WTC11 (cell line): Measurements from ENCODE around the gene ZMYND8. TPM values are rescaled to one million over a fixed set of nuclear protein-coding genes. Genes with fewer than 3 reads are reported as not detected.

Experiments
- ATAC-seq: fragments of 200-7000 bp; cut with Tn5 transposase; 2 replicates; pipeline ENCODE4 v1.10.0; 2021; ENCODE audit warnings: mild to moderate bottlenecking, moderate library complexity
- CTCF ChIA-PET: fragments of 300-600 bp; sonication (Branson Sonifier 250); formaldehyde crosslinking; loops from one replicate; lab custom pipeline; 2021; ENCODE audit warnings: antibody characterized with exemption; lab: Charles Lee
- POLR2A ChIA-PET: fragments of 350-600 bp; sonication (Branson Sonifier 250); formaldehyde crosslinking; loops from one replicate; lab custom pipeline; 2021; ENCODE audit warnings: antibody characterized with exemption; lab: Charles Lee
- DNase-seq: peaks from one replicate; pipeline ENCODE4 v3.0.0; 2021; ENCODE audit warnings: low spot score
- H3K27ac Mint-ChIP-seq: 2 replicates; pipeline ENCODE4 v1.8.0; 2021; ENCODE audit warnings: mixed read lengths
- H3K27me3 Mint-ChIP-seq: 2 replicates; pipeline ENCODE4 v1.8.0; 2021; ENCODE audit warnings: low read depth, mild to moderate bottlenecking, moderate library complexity, mixed read lengths
- H3K36me3 Mint-ChIP-seq: 2 replicates; pipeline ENCODE4 v1.8.0; 2021; ENCODE audit warnings: mixed read lengths
- H3K4me1 Mint-ChIP-seq: 2 replicates; pipeline ENCODE4 v1.8.0; 2022; ENCODE audit warnings: mixed read lengths
- H3K4me3 Mint-ChIP-seq: 2 replicates; pipeline ENCODE4 v1.8.0; 2021; ENCODE audit warnings: mild to moderate bottlenecking, moderate library complexity, mixed read lengths
- H3K9me3 Mint-ChIP-seq: 2 replicates; pipeline ENCODE4 v1.8.0; 2021; ENCODE audit warnings: mixed read lengths
- E2F4 ChIP-seq: sonication (generic); formaldehyde crosslinking; IDR thresholded peaks from 2 replicates; pipeline ENCODE4 v1.8.1; 2022; ENCODE audit warnings: low read depth, mild to moderate bottlenecking, moderate library complexity, missing genetic modification reagents, borderline replicate concordance
- FOXP1 ChIP-seq: sonication (generic); formaldehyde crosslinking; IDR thresholded peaks from 2 replicates; pipeline ENCODE4 v1.8.0; 2022; ENCODE audit warnings: missing genetic modification reagents, mild to moderate bottlenecking, moderate library complexity, borderline replicate concordance
- GRHL2 ChIP-seq: fragments of 250-450 bp; sonication (Bioruptor Pico); IDR thresholded peaks from 2 replicates; pipeline ENCODE4 v1.8.0; 2022; ENCODE audit warnings: mild to moderate bottlenecking, moderate library complexity; ENCODE audit not compliant: insufficient replicate concordance, severe bottlenecking
- JUN ChIP-seq: sonication (generic); formaldehyde crosslinking; IDR thresholded peaks from 2 replicates; pipeline ENCODE4 v1.8.0; 2023; ENCODE audit warnings: mild to moderate bottlenecking, missing genetic modification reagents
- NFYB ChIP-seq: sonication (generic); formaldehyde crosslinking; conservative IDR thresholded peaks from 2 replicates; pipeline ENCODE4 v1.8.0; 2022; ENCODE audit warnings: low read depth, missing genetic modification reagents
- NR2C2 ChIP-seq: sonication (generic); formaldehyde crosslinking; IDR thresholded peaks from 2 replicates; pipeline ENCODE4 v1.8.0; 2022; ENCODE audit warnings: mild to moderate bottlenecking, missing genetic modification reagents
- RELA ChIP-seq: sonication (generic); formaldehyde crosslinking; IDR thresholded peaks from 2 replicates; pipeline ENCODE4 v1.8.1; 2022; ENCODE audit warnings: missing genetic modification reagents, mild to moderate bottlenecking, borderline replicate concordance
- SMAD3 ChIP-seq: sonication (generic); formaldehyde crosslinking; IDR thresholded peaks from 2 replicates; pipeline ENCODE4 v1.8.0; 2022; ENCODE audit warnings: missing genetic modification reagents, mild to moderate bottlenecking, borderline replicate concordance
- SP1 ChIP-seq: sonication (generic); formaldehyde crosslinking; conservative IDR thresholded peaks from 2 replicates; pipeline ENCODE4 v1.8.1; 2022; ENCODE audit warnings: missing genetic modification reagents
- USF2 ChIP-seq: sonication (generic); formaldehyde crosslinking; IDR thresholded peaks from 2 replicates; pipeline ENCODE4 v1.8.1; 2023; ENCODE audit warnings: mild to moderate bottlenecking, missing genetic modification reagents, moderate library complexity
- ZNF396 ChIP-seq: fragments of 250-450 bp; sonication (Bioruptor Pico); IDR thresholded peaks from 2 replicates; pipeline ENCODE4 v1.8.0; 2021; ENCODE audit warnings: mild to moderate bottlenecking, moderate library complexity, borderline replicate concordance
- ZNF423 ChIP-seq: fragments of 250-450 bp; sonication (Bioruptor Pico); IDR thresholded peaks from 2 replicates; pipeline ENCODE4 v2.1.2; 2022; ENCODE audit warnings: mild to moderate bottlenecking, moderate library complexity
- total RNA-seq: library from RNA; stranded (reverse); gene quantifications from 3 replicates; pipeline ENCODE4 v1.2.3, GENCODE V29; 2021
- TF ChIP-seq, protein P1 (sequence below): sonication (generic); formaldehyde crosslinking; IDR thresholded peaks from 2 replicates; pipeline ENCODE4 v1.8.1; 2023; ENCODE audit warnings: mild to moderate bottlenecking, missing genetic modification reagents
- TF ChIP-seq, protein P2 (sequence below): fragments of 200-600 bp; IDR thresholded peaks from 2 replicates; pipeline ENCODE4 v1.8.0; 2022; ENCODE audit warnings: antibody characterized with exemption
- TF ChIP-seq, protein P3 (sequence below): sonication (generic); formaldehyde crosslinking; IDR thresholded peaks from 2 replicates; pipeline ENCODE4 v1.8.1; 2023; ENCODE audit warnings: mild to moderate bottlenecking, missing genetic modification reagents, moderate library complexity
- TF ChIP-seq, protein P4 (sequence below): sonication (generic); formaldehyde crosslinking; IDR thresholded peaks from 2 replicates; pipeline ENCODE4 v1.8.1; 2022; ENCODE audit warnings: mild to moderate bottlenecking, moderate library complexity, missing genetic modification reagents
- TF ChIP-seq, protein P5 (sequence below): sonication (generic); formaldehyde crosslinking; IDR thresholded peaks from 2 replicates; pipeline ENCODE4 v1.8.1; 2022; ENCODE audit warnings: missing genetic modification reagents, borderline replicate concordance
- TF ChIP-seq, protein P6 (sequence below): sonication (generic); formaldehyde crosslinking; IDR thresholded peaks from 2 replicates; pipeline ENCODE4 v1.8.0; 2022; ENCODE audit warnings: mild to moderate bottlenecking, missing genetic modification reagents
- TF ChIP-seq, protein P7 (sequence below): sonication (generic); formaldehyde crosslinking; IDR thresholded peaks from 2 replicates; pipeline ENCODE4 v1.8.0; 2022; ENCODE audit warnings: mild to moderate bottlenecking, missing genetic modification reagents

ZMYND8 gene
- total RNA-seq, 1 experiment from 2014 or later: 114 TPM

GRCh38 chr20:47235853-47236638, 120.5 kb downstream of the ZMYND8 start:
- H3K4me3 Mint-ChIP-seq: no peak overlapping the region
- peaks cover 68% of the 10 kb centered on the region for H3K36me3 Mint-ChIP-seq
- H3K27ac Mint-ChIP-seq: peak overlapping the region; percentile 47; the same call in 1 of the 2 replicates
- no peaks in the 10 kb centered on the region for H3K27me3 Mint-ChIP-seq
- ChIA-PET POLR2A (no interaction called here), CTCF (interaction anchor here (1.0 kb wide), 1 partner anchor 148 kb away, joined by 5 read pairs; no protein-coding TSS in a partner anchor)
- no peaks in the 10 kb centered on the region for H3K9me3 Mint-ChIP-seq
- H3K4me1 Mint-ChIP-seq: peaks cover 17% of the 10 kb centered on the region
- ATAC-seq (no peak), DNase-seq (no peak)
- TF ChIP-seq SP1 (CRISPR knock-in tag) (no peak), NR2C2 (no peak), SMAD3 (CRISPR knock-in tag) (no peak), JUN (CRISPR knock-in tag) (no peak), GRHL2 (no peak), RELA (CRISPR knock-in tag) (no peak), NFYB (CRISPR knock-in tag) (no peak), ZNF396 (CRISPR knock-in tag) (no peak)
- TF ChIP-seq, protein P1, sequence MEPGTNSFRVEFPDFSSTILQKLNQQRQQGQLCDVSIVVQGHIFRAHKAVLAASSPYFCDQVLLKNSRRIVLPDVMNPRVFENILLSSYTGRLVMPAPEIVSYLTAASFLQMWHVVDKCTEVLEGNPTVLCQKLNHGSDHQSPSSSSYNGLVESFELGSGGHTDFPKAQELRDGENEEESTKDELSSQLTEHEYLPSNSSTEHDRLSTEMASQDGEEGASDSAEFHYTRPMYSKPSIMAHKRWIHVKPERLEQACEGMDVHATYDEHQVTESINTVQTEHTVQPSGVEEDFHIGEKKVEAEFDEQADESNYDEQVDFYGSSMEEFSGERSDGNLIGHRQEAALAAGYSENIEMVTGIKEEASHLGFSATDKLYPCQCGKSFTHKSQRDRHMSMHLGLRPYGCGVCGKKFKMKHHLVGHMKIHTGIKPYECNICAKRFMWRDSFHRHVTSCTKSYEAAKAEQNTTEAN (CRISPR knock-in tag): no peak
- TF ChIP-seq, protein P2, sequence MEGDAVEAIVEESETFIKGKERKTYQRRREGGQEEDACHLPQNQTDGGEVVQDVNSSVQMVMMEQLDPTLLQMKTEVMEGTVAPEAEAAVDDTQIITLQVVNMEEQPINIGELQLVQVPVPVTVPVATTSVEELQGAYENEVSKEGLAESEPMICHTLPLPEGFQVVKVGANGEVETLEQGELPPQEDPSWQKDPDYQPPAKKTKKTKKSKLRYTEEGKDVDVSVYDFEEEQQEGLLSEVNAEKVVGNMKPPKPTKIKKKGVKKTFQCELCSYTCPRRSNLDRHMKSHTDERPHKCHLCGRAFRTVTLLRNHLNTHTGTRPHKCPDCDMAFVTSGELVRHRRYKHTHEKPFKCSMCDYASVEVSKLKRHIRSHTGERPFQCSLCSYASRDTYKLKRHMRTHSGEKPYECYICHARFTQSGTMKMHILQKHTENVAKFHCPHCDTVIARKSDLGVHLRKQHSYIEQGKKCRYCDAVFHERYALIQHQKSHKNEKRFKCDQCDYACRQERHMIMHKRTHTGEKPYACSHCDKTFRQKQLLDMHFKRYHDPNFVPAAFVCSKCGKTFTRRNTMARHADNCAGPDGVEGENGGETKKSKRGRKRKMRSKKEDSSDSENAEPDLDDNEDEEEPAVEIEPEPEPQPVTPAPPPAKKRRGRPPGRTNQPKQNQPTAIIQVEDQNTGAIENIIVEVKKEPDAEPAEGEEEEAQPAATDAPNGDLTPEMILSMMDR: no peak
- TF ChIP-seq, protein P3, sequence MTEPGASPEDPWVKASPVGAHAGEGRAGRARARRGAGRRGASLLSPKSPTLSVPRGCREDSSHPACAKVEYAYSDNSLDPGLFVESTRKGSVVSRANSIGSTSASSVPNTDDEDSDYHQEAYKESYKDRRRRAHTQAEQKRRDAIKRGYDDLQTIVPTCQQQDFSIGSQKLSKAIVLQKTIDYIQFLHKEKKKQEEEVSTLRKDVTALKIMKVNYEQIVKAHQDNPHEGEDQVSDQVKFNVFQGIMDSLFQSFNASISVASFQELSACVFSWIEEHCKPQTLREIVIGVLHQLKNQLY (CRISPR knock-in tag): no peak
- TF ChIP-seq, protein P4, sequence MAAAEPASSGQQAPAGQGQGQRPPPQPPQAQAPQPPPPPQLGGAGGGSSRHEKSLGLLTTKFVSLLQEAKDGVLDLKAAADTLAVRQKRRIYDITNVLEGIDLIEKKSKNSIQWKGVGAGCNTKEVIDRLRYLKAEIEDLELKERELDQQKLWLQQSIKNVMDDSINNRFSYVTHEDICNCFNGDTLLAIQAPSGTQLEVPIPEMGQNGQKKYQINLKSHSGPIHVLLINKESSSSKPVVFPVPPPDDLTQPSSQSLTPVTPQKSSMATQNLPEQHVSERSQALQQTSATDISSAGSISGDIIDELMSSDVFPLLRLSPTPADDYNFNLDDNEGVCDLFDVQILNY: no peak
- TF ChIP-seq, protein P5, sequence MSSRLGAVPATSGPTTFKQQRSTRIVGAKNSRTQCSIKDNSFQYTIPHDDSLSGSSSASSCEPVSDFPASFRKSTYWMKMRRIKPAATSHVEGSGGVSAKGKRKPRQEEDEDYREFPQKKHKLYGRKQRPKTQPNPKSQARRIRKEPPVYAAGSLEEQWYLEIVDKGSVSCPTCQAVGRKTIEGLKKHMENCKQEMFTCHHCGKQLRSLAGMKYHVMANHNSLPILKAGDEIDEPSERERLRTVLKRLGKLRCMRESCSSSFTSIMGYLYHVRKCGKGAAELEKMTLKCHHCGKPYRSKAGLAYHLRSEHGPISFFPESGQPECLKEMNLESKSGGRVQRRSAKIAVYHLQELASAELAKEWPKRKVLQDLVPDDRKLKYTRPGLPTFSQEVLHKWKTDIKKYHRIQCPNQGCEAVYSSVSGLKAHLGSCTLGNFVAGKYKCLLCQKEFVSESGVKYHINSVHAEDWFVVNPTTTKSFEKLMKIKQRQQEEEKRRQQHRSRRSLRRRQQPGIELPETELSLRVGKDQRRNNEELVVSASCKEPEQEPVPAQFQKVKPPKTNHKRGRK (CRISPR knock-in tag): no peak

GRCh38 chr20:47235111-47235510, 121.4 kb downstream of the ZMYND8 start:
- Mint-ChIP-seq H3K27me3 (no peaks in the 10 kb centered on the region), H3K9me3 (no peaks in the 10 kb centered on the region), H3K36me3 (peaks cover 75% of the 10 kb centered on the region), H3K27ac (no peak overlapping the region), H3K4me1 (peaks cover 22% of the 10 kb centered on the region), H3K4me3 (no peak overlapping the region)
- ATAC-seq: no peak
- POLR2A ChIA-PET: no interaction called here
- DNase-seq: no peak
- CTCF ChIA-PET: interaction anchor here (3.0 kb wide), 1 partner anchor 149 kb away, joined by 17 read pairs; no protein-coding TSS in a partner anchor
- TF ChIP-seq, protein P6, sequence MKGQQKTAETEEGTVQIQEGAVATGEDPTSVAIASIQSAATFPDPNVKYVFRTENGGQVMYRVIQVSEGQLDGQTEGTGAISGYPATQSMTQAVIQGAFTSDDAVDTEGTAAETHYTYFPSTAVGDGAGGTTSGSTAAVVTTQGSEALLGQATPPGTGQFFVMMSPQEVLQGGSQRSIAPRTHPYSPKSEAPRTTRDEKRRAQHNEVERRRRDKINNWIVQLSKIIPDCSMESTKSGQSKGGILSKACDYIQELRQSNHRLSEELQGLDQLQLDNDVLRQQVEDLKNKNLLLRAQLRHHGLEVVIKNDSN (CRISPR knock-in tag): no peak
- no peak for TF ChIP-seq E2F4 (CRISPR knock-in tag)
- TF ChIP-seq, protein P4: no peak
- no peak for TF ChIP-seq USF2 (CRISPR knock-in tag)
- TF ChIP-seq FOXP1 (CRISPR knock-in tag): no peak
- TF ChIP-seq, protein P7, sequence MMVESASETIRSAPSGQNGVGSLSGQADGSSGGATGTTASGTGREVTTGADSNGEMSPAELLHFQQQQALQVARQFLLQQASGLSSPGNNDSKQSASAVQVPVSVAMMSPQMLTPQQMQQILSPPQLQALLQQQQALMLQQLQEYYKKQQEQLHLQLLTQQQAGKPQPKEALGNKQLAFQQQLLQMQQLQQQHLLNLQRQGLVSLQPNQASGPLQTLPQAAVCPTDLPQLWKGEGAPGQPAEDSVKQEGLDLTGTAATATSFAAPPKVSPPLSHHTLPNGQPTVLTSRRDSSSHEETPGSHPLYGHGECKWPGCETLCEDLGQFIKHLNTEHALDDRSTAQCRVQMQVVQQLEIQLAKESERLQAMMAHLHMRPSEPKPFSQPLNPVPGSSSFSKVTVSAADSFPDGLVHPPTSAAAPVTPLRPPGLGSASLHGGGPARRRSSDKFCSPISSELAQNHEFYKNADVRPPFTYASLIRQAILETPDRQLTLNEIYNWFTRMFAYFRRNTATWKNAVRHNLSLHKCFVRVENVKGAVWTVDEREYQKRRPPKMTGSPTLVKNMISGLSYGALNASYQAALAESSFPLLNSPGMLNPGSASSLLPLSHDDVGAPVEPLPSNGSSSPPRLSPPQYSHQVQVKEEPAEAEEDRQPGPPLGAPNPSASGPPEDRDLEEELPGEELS (CRISPR knock-in tag): no peak
- TF ChIP-seq ZNF423 (CRISPR knock-in tag): no peak
